H1 (cell line): ENCODE data around the gene SLC9A7. TPM values are rescaled to one million over a fixed set of nuclear protein-coding genes. Genes with fewer than 3 reads are reported as not detected.

Source experiments
- ASH2L ChIP-seq: fragments of 200-600, 300-600 bp; sonication (generic); IDR thresholded peaks from one replicate; pipeline ENCODE4 v1.7.1; 2017; ENCODE audit warnings: low read length
- HDAC6 ChIP-seq: IDR thresholded peaks from one replicate; pipeline ENCODE4 v1.7.1; 2012; ENCODE audit warnings: low read depth, mild to moderate bottlenecking, inconsistent platforms, low read length, moderate library complexity
- KDM4A ChIP-seq: IDR thresholded peaks from one replicate; pipeline ENCODE4 v1.7.1; 2012; ENCODE audit warnings: low read depth, mild to moderate bottlenecking, moderate library complexity, low read length, inconsistent platforms; ENCODE audit not compliant: severe bottlenecking
- polyA plus RNA-seq, 7 experiments: library from polyadenylated mRNA; depleted of rRNA in 3 of 7; stranded (reverse) in 5 of 7; unstranded in 2 of 7; fragments of >200 nt in 5 of 7; fragments of 200-250 nt in 2 of 7; gene quantifications; 1 replicate in 5 of 7; 2 replicates in 1 of 7; 4 replicates in 1 of 7; pipeline versions ENCODE4 v1.2.1 to v1.2.3, GENCODE V29; 2011 to 2013; ENCODE audit warnings: missing spikeins in 2 of 7, mixed read lengths in 2 of 7
- total RNA-seq: library from RNA; stranded (reverse); fragmentation: NEBNext Ultra II Directional; extraction: Animal tissue kit (Norgen Biotek cat#: 25700); gene quantifications from 2 replicates; pipeline ENCODE4 v1.2.1, GENCODE V29; 2021
- TF ChIP-seq, protein P1 (sequence below): IDR thresholded peaks from 2 replicates; pipeline ENCODE4 v1.6.1; 2012; ENCODE audit warnings: inconsistent platforms

The SLC9A7 gene
- total and polyA plus RNA-seq, 2 of the 8 experiments (the other 6 are each of a cell fraction or from before 2014, with no cell fraction given), result 6.7 to 17.2 TPM

DNA sequence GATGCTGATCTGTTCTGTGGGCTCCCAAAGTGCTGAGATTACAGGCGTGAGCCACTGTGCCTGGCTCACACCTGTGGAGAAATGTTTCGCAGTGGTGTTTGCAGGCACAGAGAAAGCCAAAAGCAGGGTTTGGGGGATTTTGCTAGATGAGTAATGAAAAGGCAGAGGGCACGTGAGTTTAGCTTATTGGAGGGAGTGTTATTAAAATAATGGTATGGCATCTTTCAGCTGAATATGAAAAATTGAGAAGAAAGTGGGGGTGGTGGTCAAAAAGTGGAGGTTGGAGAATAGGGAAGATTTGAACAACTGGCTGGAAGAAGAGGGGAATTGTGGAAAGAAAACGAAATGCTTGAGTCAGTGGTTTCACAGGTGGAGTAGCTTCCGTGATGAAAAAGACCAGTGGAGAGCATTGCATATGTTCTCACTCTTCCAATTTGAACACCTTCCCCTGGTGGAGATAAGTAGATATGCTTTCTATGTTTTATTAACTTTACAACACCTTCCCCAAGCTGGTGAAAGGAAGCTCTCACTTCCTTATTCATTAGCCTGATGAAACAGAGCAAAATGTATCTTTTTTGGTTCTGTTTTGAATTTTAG is 186.5 kb downstream of the SLC9A7 start (continued):
- TF ChIP-seq, protein P1, sequence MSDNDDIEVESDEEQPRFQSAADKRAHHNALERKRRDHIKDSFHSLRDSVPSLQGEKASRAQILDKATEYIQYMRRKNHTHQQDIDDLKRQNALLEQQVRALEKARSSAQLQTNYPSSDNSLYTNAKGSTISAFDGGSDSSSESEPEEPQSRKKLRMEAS, result no peak
- TF ChIP-seq HDAC6 (no peak), KDM4A (no peak), ASH2L (no peak)
